H1 (cell line): ENCODE results near the gene FGF5. TPM values are rescaled to one million over a fixed set of nuclear protein-coding genes. Genes with fewer than 3 reads are reported as not detected.

ENCODE experiments used
- CBX8 ChIP-seq: fragments of 300-800, 300-1000 bp; sonication (generic); IDR thresholded peaks from 2 replicates; pipeline ENCODE4 v1.7.1; 2016; ENCODE audit warnings: low read depth, low read length, borderline replicate concordance
- CHD7 ChIP-seq: fragments of 300-600 bp; sonication (generic); IDR thresholded peaks from 2 replicates; pipeline ENCODE4 v1.7.1; 2012; ENCODE audit warnings: low read length, moderate library complexity, mild to moderate bottlenecking, inconsistent platforms; ENCODE audit not compliant: insufficient replicate concordance
- JUN ChIP-seq: IDR thresholded peaks from 2 replicates; pipeline ENCODE4 v1.6.1; 2011; ENCODE audit warnings: low read depth, mild to moderate bottlenecking, improper control_type of control experiment, low read length
- MAX ChIP-seq: IDR thresholded peaks from 2 replicates; pipeline ENCODE4 v1.6.1; 2012; ENCODE audit warnings: inconsistent platforms
- RNF2 ChIP-seq: fragments of 200-900, 300-1000 bp; sonication (generic); IDR thresholded peaks from 2 replicates; pipeline ENCODE4 v1.7.1; 2016; ENCODE audit warnings: borderline replicate concordance, low read depth, mild to moderate bottlenecking, antibody characterized with exemption, low read length; ENCODE audit not compliant: poor library complexity, severe bottlenecking; ENCODE audit errors: missing control alignments
- SAP30 ChIP-seq: fragments of 300-600 bp; sonication (generic); IDR thresholded peaks from 2 replicates; pipeline ENCODE4 v1.7.1; 2012; ENCODE audit warnings: low read length, moderate library complexity, mild to moderate bottlenecking, inconsistent platforms; ENCODE audit not compliant: insufficient read depth, insufficient replicate concordance
- SIN3A ChIP-seq, 2 experiments: IDR thresholded peaks in 1 of 2; conservative IDR thresholded peaks in 1 of 2; 2 replicates each; pipeline ENCODE4 v1.6.1; 2011 to 2012; ENCODE audit warnings: low read length in 2 of 2, improper control_type of control experiment in 1 of 2, low read depth in 1 of 2, mild to moderate bottlenecking in 1 of 2
- SIX5 ChIP-seq: IDR thresholded peaks from 2 replicates; pipeline ENCODE4 v1.6.1; 2011; ENCODE audit warnings: mild to moderate bottlenecking, low read depth, low read length
- TAF7 ChIP-seq: optimal IDR thresholded peaks from 2 replicates; pipeline ENCODE3; 2011; ENCODE audit warnings: low read depth, mild to moderate bottlenecking, inconsistent platforms, low read length, moderate library complexity, borderline replicate concordance
- TEAD4 ChIP-seq: IDR thresholded peaks from 2 replicates; pipeline ENCODE4 v1.6.1; 2012; ENCODE audit warnings: low read depth, low read length, inconsistent platforms, mixed read lengths
- ZNF274 ChIP-seq: IDR thresholded peaks from 2 replicates; pipeline ENCODE4 v1.7.0; 2012; ENCODE audit warnings: low read length, borderline replicate concordance; ENCODE audit errors: extremely low read depth
- polyA plus RNA-seq, 7 experiments: library from polyadenylated mRNA; depleted of rRNA in 3 of 7; stranded (reverse) in 5 of 7; unstranded in 2 of 7; fragments of >200 nt in 5 of 7; fragments of 200-250 nt in 2 of 7; gene quantifications; 1 replicate in 5 of 7; 2 replicates in 1 of 7; 4 replicates in 1 of 7; pipeline versions ENCODE4 v1.2.1 to v1.2.3, GENCODE V29; 2011 to 2013; ENCODE audit warnings: missing spikeins in 2 of 7, mixed read lengths in 2 of 7
- total RNA-seq: library from RNA; stranded (reverse); fragmentation: NEBNext Ultra II Directional; extraction: Animal tissue kit (Norgen Biotek cat#: 25700); gene quantifications from 2 replicates; pipeline ENCODE4 v1.2.1, GENCODE V29; 2021

The FGF5 gene
- total and polyA plus RNA-seq, 2 of the 8 experiments (the other 6 are each of a cell fraction or from before 2014, with no cell fraction given) = not detected

- TF ChIP-seq CHD7 (no peak), SIN3A (conservative IDR thresholded peaks at IDR 0.05 in 1 of 2, IDR thresholded peaks at IDR 0.05 in 1 of 2; ENCODE audit: low read depth in 1 of 2, low read length in 2 of 2) (no peak), SIX5 (no peak), SAP30 (no peak), RNF2 (no peak), ZNF274 (no peak), MAX (no peak), JUN (no peak), TAF7 (no peak), TEAD4 (no peak), CBX8 (no peak)
These were observed 68.7 kb downstream of the FGF5 start (continued) for GRCh38 chr4:80335226-80335553.
